Measurements from ENCODE around the gene EPHB4. TPM values are rescaled to one million over a fixed set of nuclear protein-coding genes. Genes with fewer than 3 reads are reported as not detected.

EPHB4 gene
- total RNA-seq, 1 experiment from 2014 or later = 104 TPM

DNA sequence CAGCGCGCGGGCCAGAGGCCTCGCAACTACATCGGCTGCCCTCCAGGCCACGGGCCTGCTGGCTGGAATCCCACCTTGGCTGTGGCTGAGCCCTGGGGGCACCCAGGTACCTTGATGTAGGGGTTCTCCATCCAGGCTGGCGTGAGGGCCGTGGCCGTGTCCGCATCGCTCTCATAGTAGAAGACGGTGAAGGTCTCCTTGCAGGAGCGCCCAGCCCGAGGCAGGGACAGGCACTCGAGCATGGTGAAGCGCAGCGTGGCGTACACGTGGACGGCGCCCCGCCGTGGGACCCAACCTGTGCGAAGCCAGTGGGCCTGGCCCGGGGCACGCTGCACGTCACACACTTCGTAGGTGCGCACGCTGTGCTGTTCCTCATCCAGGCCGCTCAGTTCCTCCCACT, 3.8 kb downstream of the EPHB4 start:
- Histone ChIP-seq H3K9me3 (ENCODE audit: low read length) (no peaks in the 10 kb centered on the region), H3K9ac (ENCODE audit: low read length) (no peak overlapping the region), H4K20me1 (ENCODE audit: low read length) (peaks cover 5% of the 10 kb centered on the region; the same call in 1 of the 2 replicates), H3K27me3 (ENCODE audit: low read length) (no peaks in the 10 kb centered on the region), H2AFZ (ENCODE audit: low read length) (no peak overlapping the region), H3K79me2 (ENCODE audit: low read length) (peaks cover 42% of the 10 kb centered on the region), H3K36me3 (ENCODE audit: low read depth, low read length) (peaks cover 27% of the 10 kb centered on the region), H3K27ac (ENCODE audit: low read length) (no peak overlapping the region), H3K4me3 (ENCODE audit: low read length) (no peak overlapping the region), H3K9me2 (replicated peaks; ENCODE audit: low read length) (no peaks in the 10 kb centered on the region), H3K4me1 (ENCODE audit: insufficient read depth, low read length) (peaks cover 5% of the 10 kb centered on the region; the same call in 1 of the 2 replicates), H3F3A (ENCODE audit: low read length, unreplicated experiment) (no peaks in the 10 kb centered on the region), H3K4me2 (ENCODE audit: low read length) (no peak overlapping the region)
- TF ChIP-seq EZH2 (IDR thresholded peaks at IDR 0.05; ENCODE audit: low read length, unreplicated experiment) (no peak), EZH2phosphoT487 (IDR thresholded peaks at IDR 0.05; ENCODE audit: borderline replicate concordance, low read length) (no peak)
- TF ChIP-seq, protein P1, sequence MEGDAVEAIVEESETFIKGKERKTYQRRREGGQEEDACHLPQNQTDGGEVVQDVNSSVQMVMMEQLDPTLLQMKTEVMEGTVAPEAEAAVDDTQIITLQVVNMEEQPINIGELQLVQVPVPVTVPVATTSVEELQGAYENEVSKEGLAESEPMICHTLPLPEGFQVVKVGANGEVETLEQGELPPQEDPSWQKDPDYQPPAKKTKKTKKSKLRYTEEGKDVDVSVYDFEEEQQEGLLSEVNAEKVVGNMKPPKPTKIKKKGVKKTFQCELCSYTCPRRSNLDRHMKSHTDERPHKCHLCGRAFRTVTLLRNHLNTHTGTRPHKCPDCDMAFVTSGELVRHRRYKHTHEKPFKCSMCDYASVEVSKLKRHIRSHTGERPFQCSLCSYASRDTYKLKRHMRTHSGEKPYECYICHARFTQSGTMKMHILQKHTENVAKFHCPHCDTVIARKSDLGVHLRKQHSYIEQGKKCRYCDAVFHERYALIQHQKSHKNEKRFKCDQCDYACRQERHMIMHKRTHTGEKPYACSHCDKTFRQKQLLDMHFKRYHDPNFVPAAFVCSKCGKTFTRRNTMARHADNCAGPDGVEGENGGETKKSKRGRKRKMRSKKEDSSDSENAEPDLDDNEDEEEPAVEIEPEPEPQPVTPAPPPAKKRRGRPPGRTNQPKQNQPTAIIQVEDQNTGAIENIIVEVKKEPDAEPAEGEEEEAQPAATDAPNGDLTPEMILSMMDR (conservative IDR thresholded peaks at IDR 0.05; ENCODE audit: low read depth, low read length) = no peak
- no TSS peak for BruUV-seq (replicated peaks)
- intact Hi-C loops (cut with micrococcal nuclease) = no loop called here
- POLR2A ChIA-PET (ENCODE audit: unreplicated experiment) = no interaction called here
- DNase-seq (no peak), ATAC-seq (no peak)
- CTCF ChIA-PET = no interaction called here

DNA sequence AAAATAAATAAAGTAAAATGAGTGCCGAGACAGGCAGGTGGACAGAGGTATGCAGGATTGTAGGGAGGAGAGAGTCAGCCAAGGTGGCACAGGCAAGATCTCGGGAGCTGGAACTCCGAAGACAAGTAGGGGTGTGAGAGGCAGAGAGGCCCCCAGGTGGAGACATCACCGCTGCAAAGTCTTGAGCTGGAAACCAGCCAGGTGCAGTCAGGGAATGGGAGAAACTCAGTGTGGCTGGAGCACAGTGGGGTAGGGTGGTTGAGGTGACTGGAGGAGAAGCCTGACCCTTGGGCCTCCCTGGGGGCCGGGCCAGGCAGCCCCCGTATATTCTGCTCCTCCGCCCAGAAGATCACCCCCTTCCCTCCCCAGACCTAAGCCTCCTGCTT, 4.2 kb downstream of the EPHB4 start:
- H3K9me3 ChIP-seq (ENCODE audit: low read length) = no peaks in the 10 kb centered on the region
- H3K27ac ChIP-seq (ENCODE audit: low read length) = no peak overlapping the region
- DNase-seq (no peak), ATAC-seq (no peak)
- H3K9me2 ChIP-seq (replicated peaks; ENCODE audit: low read length) = no peaks in the 10 kb centered on the region
- TF ChIP-seq, protein P1 (conservative IDR thresholded peaks at IDR 0.05; ENCODE audit: low read depth, low read length) = no peak
- TF ChIP-seq EZH2 (IDR thresholded peaks at IDR 0.05; ENCODE audit: low read length, unreplicated experiment) (no peak), EZH2phosphoT487 (IDR thresholded peaks at IDR 0.05; ENCODE audit: borderline replicate concordance, low read length) (no peak)
- BruUV-seq (replicated peaks) = no TSS peak
- H3K4me1 ChIP-seq (ENCODE audit: insufficient read depth, low read length) = peaks cover 5% of the 10 kb centered on the region; the same call in 1 of the 2 replicates
- peaks cover 42% of the 10 kb centered on the region for H3K79me2 ChIP-seq (ENCODE audit: low read length)
- no peak overlapping the region for H3K4me2 ChIP-seq (ENCODE audit: low read length)
- H3K36me3 ChIP-seq (ENCODE audit: low read depth, low read length) = peaks cover 31% of the 10 kb centered on the region
- no peak overlapping the region for H3K9ac ChIP-seq (ENCODE audit: low read length)
- POLR2A ChIA-PET (ENCODE audit: unreplicated experiment) = no interaction called here
- CTCF ChIA-PET = no interaction called here
- H3F3A ChIP-seq (ENCODE audit: low read length, unreplicated experiment) = no peaks in the 10 kb centered on the region
- no peaks in the 10 kb centered on the region for H3K27me3 ChIP-seq (ENCODE audit: low read length)
- H2AFZ ChIP-seq (ENCODE audit: low read length) = no peak overlapping the region
- H3K4me3 ChIP-seq (ENCODE audit: low read length) = no peak overlapping the region
- intact Hi-C loops (cut with micrococcal nuclease) = no loop called here
- H4K20me1 ChIP-seq (ENCODE audit: low read length) = peaks cover 5% of the 10 kb centered on the region; the same call in 1 of the 2 replicates

GRCh38 chr7:100822236-100823139, 4.8 kb downstream of the EPHB4 start:
- no peak overlapping the region for H3K9ac ChIP-seq (ENCODE audit: low read length)
- H3K27me3 ChIP-seq (ENCODE audit: low read length) = no peaks in the 10 kb centered on the region
- H3K9me3 ChIP-seq (ENCODE audit: low read length) = no peaks in the 10 kb centered on the region
- no peak for DNase-seq
- H3K4me1 ChIP-seq (ENCODE audit: insufficient read depth, low read length) = peaks cover 5% of the 10 kb centered on the region; the same call in 1 of the 2 replicates
- H3K36me3 ChIP-seq (ENCODE audit: low read depth, low read length) = peaks cover 33% of the 10 kb centered on the region
- intact Hi-C loops (cut with micrococcal nuclease) = no loop called here
- peaks cover 36% of the 10 kb centered on the region for H3K79me2 ChIP-seq (ENCODE audit: low read length)
- ATAC-seq = no peak
- H3F3A ChIP-seq (ENCODE audit: low read length, unreplicated experiment) = no peaks in the 10 kb centered on the region
- no peak overlapping the region for H3K27ac ChIP-seq (ENCODE audit: low read length)
- CTCF ChIA-PET = no interaction called here
- no TSS peak for BruUV-seq (replicated peaks)
- H3K9me2 ChIP-seq (replicated peaks; ENCODE audit: low read length) = no peaks in the 10 kb centered on the region
- TF ChIP-seq, protein P1 (conservative IDR thresholded peaks at IDR 0.05; ENCODE audit: low read depth, low read length) = no peak
- TF ChIP-seq EZH2 (IDR thresholded peaks at IDR 0.05; ENCODE audit: low read length, unreplicated experiment) (no peak), EZH2phosphoT487 (IDR thresholded peaks at IDR 0.05; ENCODE audit: borderline replicate concordance, low read length) (no peak)
- no peak overlapping the region for H3K4me2 ChIP-seq (ENCODE audit: low read length)
- H4K20me1 ChIP-seq (ENCODE audit: low read length) = peaks cover 5% of the 10 kb centered on the region; the same call in 1 of the 2 replicates
- H2AFZ ChIP-seq (ENCODE audit: low read length) = no peak overlapping the region
- POLR2A ChIA-PET (ENCODE audit: unreplicated experiment) = no interaction called here
- H3K4me3 ChIP-seq (ENCODE audit: low read length) = no peak overlapping the region

Data from PC-3 (cell line).